Measurements from ENCODE around the gene PLSCR4. TPM values are rescaled to one million over a fixed set of nuclear protein-coding genes. Genes with fewer than 3 reads are reported as not detected.
"Not testable (repeated sequence)": the region's sequence is repeated elsewhere in the genome, so short reads cannot be mapped to it uniquely, and the experiment has no call there.

PLSCR4 gene
- total RNA-seq (ENCODE audit: unreplicated experiment), result 11.3 TPM
- long read RNA-seq, partial matches to known transcripts, result 0 of 1 reads
- long read RNA-seq, other reads (novel, unspliced or antisense), result 0 of 1 reads

- H3K4me1 Mint-ChIP-seq (ENCODE audit: unreplicated experiment), result peaks cover 5% of the 10 kb centered on the region
- H3K4me3 Mint-ChIP-seq (ENCODE audit: unreplicated experiment), result peak within 1 kb of the TSS; percentile 95
- peak within 1 kb of the TSS; percentile 64 for H3K27ac Mint-ChIP-seq (ENCODE audit: unreplicated experiment)
- peak; percentile 44 for DNase-seq (ENCODE audit: low spot score)
- H3K9me3 Mint-ChIP-seq (ENCODE audit: unreplicated experiment), result peaks cover 16% of the 10 kb centered on the region
- peaks cover 5% of the 10 kb centered on the region for H3K27me3 Mint-ChIP-seq (ENCODE audit: unreplicated experiment)
- peaks cover 7% of the 10 kb centered on the region for H3K36me3 Mint-ChIP-seq (ENCODE audit: low read depth, unreplicated experiment)
- TF ChIP-seq CTCF (IDR thresholded peaks at IDR 0.05; ENCODE audit: unreplicated experiment), result no peak
These were observed at the start of gene PLSCR4 for GRCh38 chr3:146250449-146251382. Gene PLSCR4, minus strand, starts transcription at chr3:146251105. Its CDS starts 29,034 bp downstream, at chr3:146222071.

GRCh38 chr3:146293401-146293800 is 42.5 kb upstream of the PLSCR4 start:
- not testable (repeated sequence) for H3K27me3 Mint-ChIP-seq (ENCODE audit: unreplicated experiment)

GRCh38 chr3:146283781-146284445 is 33.0 kb upstream of the PLSCR4 start:
- no peak for TF ChIP-seq CTCF (IDR thresholded peaks at IDR 0.05; ENCODE audit: unreplicated experiment)
- H3K36me3 Mint-ChIP-seq (ENCODE audit: low read depth, unreplicated experiment), result no peaks in the 10 kb centered on the region
- H3K4me1 Mint-ChIP-seq (ENCODE audit: unreplicated experiment), result peaks cover 5% of the 10 kb centered on the region
- no peaks in the 10 kb centered on the region for H3K27me3 Mint-ChIP-seq (ENCODE audit: unreplicated experiment)
- no peak overlapping the region for H3K27ac Mint-ChIP-seq (ENCODE audit: unreplicated experiment)
- no peaks in the 10 kb centered on the region for H3K9me3 Mint-ChIP-seq (ENCODE audit: unreplicated experiment)
- no peak for DNase-seq (ENCODE audit: low spot score)
- no peak overlapping the region for H3K4me3 Mint-ChIP-seq (ENCODE audit: unreplicated experiment)

More at GRCh38 chr3:146293401-146293800, 42.5 kb upstream of the PLSCR4 start:
- H3K9me3 Mint-ChIP-seq (ENCODE audit: unreplicated experiment); DNase-seq (ENCODE audit: low spot score); H3K27ac Mint-ChIP-seq (ENCODE audit: unreplicated experiment); H3K4me1 Mint-ChIP-seq (ENCODE audit: unreplicated experiment); H3K4me3 Mint-ChIP-seq (ENCODE audit: unreplicated experiment); H3K36me3 Mint-ChIP-seq (ENCODE audit: low read depth, unreplicated experiment): not testable (repeated sequence)

GRCh38 chr3:146280864-146281263 is 30.0 kb upstream of the PLSCR4 start:
- Mint-ChIP-seq H3K27ac (ENCODE audit: unreplicated experiment) (no peak overlapping the region), H3K27me3 (ENCODE audit: unreplicated experiment) (no peaks in the 10 kb centered on the region), H3K9me3 (ENCODE audit: unreplicated experiment) (no peaks in the 10 kb centered on the region), H3K4me3 (ENCODE audit: unreplicated experiment) (no peak overlapping the region), H3K4me1 (ENCODE audit: unreplicated experiment) (peaks cover 11% of the 10 kb centered on the region), H3K36me3 (ENCODE audit: low read depth, unreplicated experiment) (no peaks in the 10 kb centered on the region)
- no peak for DNase-seq (ENCODE audit: low spot score)
- no peak for TF ChIP-seq CTCF (IDR thresholded peaks at IDR 0.05; ENCODE audit: unreplicated experiment)

- no peaks in the 10 kb centered on the region for H3K36me3 Mint-ChIP-seq (ENCODE audit: low read depth, unreplicated experiment)
These were observed 29.0 kb upstream of the PLSCR4 start for GRCh38 chr3:146279951-146280350.

More at GRCh38 chr3:146279951-146280350, 29.0 kb upstream of the PLSCR4 start:
- no peak for DNase-seq (ENCODE audit: low spot score)
- no peaks in the 10 kb centered on the region for H3K9me3 Mint-ChIP-seq (ENCODE audit: unreplicated experiment)
- no peaks in the 10 kb centered on the region for H3K27me3 Mint-ChIP-seq (ENCODE audit: unreplicated experiment)
- H3K27ac Mint-ChIP-seq (ENCODE audit: unreplicated experiment), result no peak overlapping the region
- no peak overlapping the region for H3K4me3 Mint-ChIP-seq (ENCODE audit: unreplicated experiment)
- peaks cover 11% of the 10 kb centered on the region for H3K4me1 Mint-ChIP-seq (ENCODE audit: unreplicated experiment)
- no peak for TF ChIP-seq CTCF (IDR thresholded peaks at IDR 0.05; ENCODE audit: unreplicated experiment)
